ENCODE results near the gene ZNF518B. TPM values are rescaled to one million over a fixed set of nuclear protein-coding genes. Genes with fewer than 3 reads are reported as not detected.

The ZNF518B gene
- total RNA-seq, 1 experiment from 2014 or later, result 11.5 TPM

- Mint-ChIP-seq H3K36me3 (ENCODE audit: insufficient read depth in 1 of 3, low read depth in 3 of 3) (peaks cover 3 to 9% (median 7%) of the 10 kb centered on the region in 3 experiments; a peak in 5 of 7 replicates), H3K27me3 (ENCODE audit: low read depth) (peaks cover 6% of the 10 kb centered on the region), H3K27ac (no peak overlapping the region), H3K4me3 (no peak overlapping the region), H3K4me1 (no peaks in the 10 kb centered on the region), H3K9me3 (peaks cover 8 to 13% of the 10 kb centered on the region in 2 experiments)
- no CpG with 5 or more reads among the region's 3 CpGs for WGBS (ENCODE audit: extremely low coverage, insufficient read length, low lambda C conversion rate)
- no peak for DNase-seq
- H3K56ac ChIP-seq (ENCODE audit: insufficient read length, low read depth, low read length), result no peak overlapping the region
- H2BK12ac ChIP-seq (ENCODE audit: insufficient read length, low read depth, low read length), result no peak overlapping the region
- H2BK15ac ChIP-seq (ENCODE audit: low read depth, low read length), result no peak overlapping the region
- H2BK5ac ChIP-seq (ENCODE audit: insufficient read length, low read length), result no peak overlapping the region
- no peak overlapping the region for H2BK120ac ChIP-seq (ENCODE audit: low read depth, low read length, poor library complexity, severe bottlenecking)
- no peaks in the 10 kb centered on the region for H3K4me1 ChIP-seq (ENCODE audit: insufficient read depth, low read length)
- no peak overlapping the region for H4K5ac ChIP-seq (ENCODE audit: insufficient read length, low read depth, low read length)
- H3K18ac ChIP-seq (ENCODE audit: insufficient read length, low read depth, low read length), result no peak overlapping the region
- no peak overlapping the region for H3K23ac ChIP-seq (ENCODE audit: insufficient read length, low read depth, low read length)
- no peak overlapping the region for H3K4me2 ChIP-seq (ENCODE audit: insufficient read depth, insufficient read length, low read length)
- no peak overlapping the region for H3T11ph ChIP-seq (ENCODE audit: low read length)
- no peak overlapping the region for H2AK5ac ChIP-seq (ENCODE audit: insufficient read length, low read length)
- H3K27me3 ChIP-seq (ENCODE audit: insufficient read depth, low read length), result no peaks in the 10 kb centered on the region
- H3K23me2 ChIP-seq (ENCODE audit: insufficient read length, low read depth, low read length, poor library complexity, severe bottlenecking), result no peaks in the 10 kb centered on the region
- H4K91ac ChIP-seq (ENCODE audit: insufficient read length, low read depth, low read length), result no peak overlapping the region
- no peak overlapping the region for H3K9ac ChIP-seq (ENCODE audit: extremely low read depth, insufficient read length, low read length)
- H3K4ac ChIP-seq (ENCODE audit: low read depth, low read length), result no peak overlapping the region
- H4K20me1 ChIP-seq (ENCODE audit: control insufficient read depth, insufficient read depth, insufficient read length), result no peaks in the 10 kb centered on the region
- H2BK20ac ChIP-seq (ENCODE audit: low read depth, low read length, poor library complexity, severe bottlenecking), result no peak overlapping the region
- no peaks in the 10 kb centered on the region for H3K79me2 ChIP-seq (ENCODE audit: insufficient read depth, low read length)
- H2AFZ ChIP-seq (ENCODE audit: low read length), result no peak overlapping the region
- H3K9me3 ChIP-seq (ENCODE audit: control insufficient read depth, low read depth, low read length), result no peaks in the 10 kb centered on the region
- no peak for TF ChIP-seq CTCF (conservative IDR thresholded peaks at IDR 0.05)
- H3K79me1 ChIP-seq (ENCODE audit: insufficient read depth, low read depth, low read length, poor library complexity, severe bottlenecking), result no peaks in the 10 kb centered on the region
- H3K27ac ChIP-seq (ENCODE audit: insufficient read length, low read depth, low read length), result no peak overlapping the region
- no peak overlapping the region for H4K8ac ChIP-seq (replicated peaks; ENCODE audit: insufficient read length, low read depth, low read length)
- H3K14ac ChIP-seq (ENCODE audit: insufficient read depth, low read length), result no peak overlapping the region
Measured at GRCh38 chr4:10421344-10422055, 35.7 kb downstream of the ZNF518B start.

All from H9 (cell line).